Measurements from ENCODE around the gene LAPTM5. TPM values are rescaled to one million over a fixed set of nuclear protein-coding genes. Genes with fewer than 3 reads are reported as not detected.

The LAPTM5 gene
- total RNA-seq, 1 donor from 2014 or later: 31.5 TPM

- intact Hi-C loops (cut with DNase I): no loop called here
- DNase-seq (ENCODE audit: missing footprints): no peak
- ATAC-seq: peak; percentile 42
Observed at GRCh38 chr1:30788580-30789387, 31.2 kb upstream of the LAPTM5 start.

GRCh38 chr1:30787856-30788495 is 30.4 kb upstream of the LAPTM5 start:
- DNase-seq (ENCODE audit: missing footprints): no peak
- no peak for ATAC-seq
- intact Hi-C loops (cut with DNase I): no loop called here

- intact Hi-C loops (cut with DNase I): no loop called here
- ATAC-seq (no peak), DNase-seq (ENCODE audit: missing footprints) (no peak)
Observed at GRCh38 chr1:30787266-30787665, 29.7 kb upstream of the LAPTM5 start.

GRCh38 chr1:30786264-30786991 is 28.9 kb upstream of the LAPTM5 start:
- intact Hi-C loops (cut with DNase I): no loop called here
- no peak for DNase-seq (ENCODE audit: missing footprints)
- no peak for ATAC-seq

GRCh38 chr1:30785714-30786113 is 28.1 kb upstream of the LAPTM5 start:
- no peak for DNase-seq (ENCODE audit: missing footprints)
- intact Hi-C loops (cut with DNase I): no loop called here
- ATAC-seq: no peak

- DNase-seq (ENCODE audit: missing footprints) (no peak), ATAC-seq (no peak)
Observed at GRCh38 chr1:30785181-30785580, 27.6 kb upstream of the LAPTM5 start.

GRCh38 chr1:30783256-30783915 is 25.8 kb upstream of the LAPTM5 start:
- peak; percentile 86 for DNase-seq (ENCODE audit: missing footprints)
- intact Hi-C loops (cut with DNase I): no loop called here
- peak; percentile 23 for ATAC-seq

More at GRCh38 chr1:30785181-30785580, 27.6 kb upstream of the LAPTM5 start:
- intact Hi-C loops (cut with DNase I): no loop called here

- intact Hi-C loops (cut with DNase I): loop anchor here (1.0 kb wide), 1 partner anchor 129 kb away; no protein-coding TSS in a partner anchor
- peak; percentile 89 for DNase-seq (ENCODE audit: missing footprints)
- peak; percentile 75 for ATAC-seq
Observed at GRCh38 chr1:30782361-30783255, 25.0 kb upstream of the LAPTM5 start.

- no peak for DNase-seq (ENCODE audit: missing footprints)
- no peak for ATAC-seq
- intact Hi-C loops (cut with DNase I): loop anchor here (1.0 kb wide), 1 partner anchor 129 kb away; no protein-coding TSS in a partner anchor
Observed at GRCh38 chr1:30781906-30782305, 24.3 kb upstream of the LAPTM5 start.

GRCh38 chr1:30780409-30780808 is 22.8 kb upstream of the LAPTM5 start:
- intact Hi-C loops (cut with DNase I): no loop called here
- no peak for ATAC-seq

GRCh38 chr1:30779294-30780071 is 21.9 kb upstream of the LAPTM5 start:
- DNase-seq (ENCODE audit: missing footprints) (peak; percentile 92), ATAC-seq (peak; percentile 66)
- intact Hi-C loops (cut with DNase I): loop anchor here (1.0 kb wide), 1 partner anchor 60 kb away; no protein-coding TSS in a partner anchor

More at GRCh38 chr1:30780409-30780808, 22.8 kb upstream of the LAPTM5 start:
- no peak for DNase-seq (ENCODE audit: missing footprints)

- intact Hi-C loops (cut with DNase I): loop anchor here (1.0 kb wide), 1 partner anchor 60 kb away; no protein-coding TSS in a partner anchor
- no peak for DNase-seq (ENCODE audit: missing footprints)
- no peak for ATAC-seq
Observed at GRCh38 chr1:30778979-30779293, 21.4 kb upstream of the LAPTM5 start.

- ATAC-seq (no peak), DNase-seq (ENCODE audit: missing footprints) (no peak)
- intact Hi-C loops (cut with DNase I): no loop called here
Observed at GRCh38 chr1:30778154-30778978, 20.8 kb upstream of the LAPTM5 start.

- ATAC-seq (no peak), DNase-seq (ENCODE audit: missing footprints) (no peak)
- intact Hi-C loops (cut with DNase I): no loop called here
Observed at GRCh38 chr1:30777904-30778153, 20.3 kb upstream of the LAPTM5 start.

GRCh38 chr1:30777060-30777903 is 19.7 kb upstream of the LAPTM5 start:
- intact Hi-C loops (cut with DNase I): no loop called here
- DNase-seq (ENCODE audit: missing footprints) (no peak), ATAC-seq (no peak)

All from Right ventricle myocardium inferior (tissue), 1 donor.